HG03565 (cell line): ENCODE data around the gene MAGI2.
"Not testable (repeated sequence)": the region's sequence is repeated elsewhere in the genome, so short reads cannot be mapped to it uniquely, and the experiment has no call there.

Experiments used
- ATAC-seq: cut with Tn5 transposase; IDR thresholded peaks from one replicate; pipeline ENCODE4 v1.9.1; 2021; ENCODE audit warnings: mild to moderate bottlenecking, moderate library complexity; ENCODE audit not compliant: unreplicated experiment

Gene MAGI2

DNA sequence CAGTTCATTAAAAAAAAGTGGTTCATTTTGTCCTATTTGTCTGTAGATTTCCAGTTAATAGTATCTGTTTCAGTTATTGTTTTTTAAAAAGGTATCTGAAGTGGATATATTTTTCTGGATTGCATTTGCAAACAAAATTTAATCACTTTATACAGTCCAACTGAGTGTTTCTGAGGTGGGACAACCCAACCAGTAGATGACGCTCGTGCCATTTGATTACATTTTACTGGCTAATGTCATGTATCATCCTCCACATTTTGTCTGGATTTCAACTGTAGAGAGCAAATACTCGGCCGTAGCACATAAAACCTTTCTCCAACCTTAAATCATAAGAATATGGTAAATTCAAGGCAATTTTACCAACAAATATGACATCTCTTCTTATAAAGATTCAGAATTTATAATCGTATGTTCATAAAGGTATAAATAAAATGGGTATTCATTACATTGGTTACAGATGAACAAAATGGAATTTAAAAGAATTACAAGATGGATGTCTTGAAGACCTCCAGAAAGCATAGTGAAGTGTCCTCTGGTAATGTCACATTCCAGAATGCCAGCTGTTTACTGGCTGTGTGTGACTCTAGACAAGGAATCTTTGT, 865.9 kb downstream of the MAGI2 start:
- no peak for ATAC-seq

DNA sequence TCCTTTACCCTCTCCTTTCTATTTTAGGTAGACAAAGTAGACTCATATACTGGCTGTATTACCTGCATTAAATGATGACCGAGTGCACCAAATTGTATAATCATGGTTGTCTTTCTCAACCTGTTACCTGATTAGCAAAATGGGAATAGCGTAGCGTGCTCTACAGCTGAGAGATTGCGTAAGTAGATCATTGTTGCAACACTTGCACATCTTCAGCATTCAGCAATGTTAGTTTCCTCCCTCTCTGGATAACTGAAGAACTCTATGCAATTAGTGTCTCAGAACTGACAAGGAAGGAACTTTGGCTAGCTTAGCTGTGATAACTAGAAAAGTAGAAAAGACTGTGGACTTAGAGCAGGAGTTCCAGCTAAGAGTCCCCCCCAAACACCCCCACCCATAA, 867.5 kb downstream of the MAGI2 start:
- no peak for ATAC-seq

DNA sequence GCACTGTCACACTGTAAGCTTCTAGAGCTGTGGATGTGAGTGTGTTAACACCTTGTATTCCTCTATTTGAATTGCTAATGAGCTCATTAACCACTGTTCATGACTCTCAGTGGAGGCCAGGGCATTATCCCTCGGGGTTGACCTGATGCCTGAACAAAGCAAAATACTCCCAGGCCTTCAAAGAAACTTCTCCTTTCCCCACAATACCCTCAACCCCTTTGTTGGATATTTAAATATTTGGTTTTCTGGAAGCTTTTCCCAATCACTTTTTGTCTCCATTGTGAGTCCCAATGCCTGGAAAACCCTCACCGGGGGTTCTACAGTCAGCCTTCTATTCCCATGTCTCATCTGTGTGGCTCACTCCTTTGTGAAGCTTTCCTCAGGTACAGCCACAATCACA, 874.8 kb downstream of the MAGI2 start:
- ATAC-seq: no peak

DNA sequence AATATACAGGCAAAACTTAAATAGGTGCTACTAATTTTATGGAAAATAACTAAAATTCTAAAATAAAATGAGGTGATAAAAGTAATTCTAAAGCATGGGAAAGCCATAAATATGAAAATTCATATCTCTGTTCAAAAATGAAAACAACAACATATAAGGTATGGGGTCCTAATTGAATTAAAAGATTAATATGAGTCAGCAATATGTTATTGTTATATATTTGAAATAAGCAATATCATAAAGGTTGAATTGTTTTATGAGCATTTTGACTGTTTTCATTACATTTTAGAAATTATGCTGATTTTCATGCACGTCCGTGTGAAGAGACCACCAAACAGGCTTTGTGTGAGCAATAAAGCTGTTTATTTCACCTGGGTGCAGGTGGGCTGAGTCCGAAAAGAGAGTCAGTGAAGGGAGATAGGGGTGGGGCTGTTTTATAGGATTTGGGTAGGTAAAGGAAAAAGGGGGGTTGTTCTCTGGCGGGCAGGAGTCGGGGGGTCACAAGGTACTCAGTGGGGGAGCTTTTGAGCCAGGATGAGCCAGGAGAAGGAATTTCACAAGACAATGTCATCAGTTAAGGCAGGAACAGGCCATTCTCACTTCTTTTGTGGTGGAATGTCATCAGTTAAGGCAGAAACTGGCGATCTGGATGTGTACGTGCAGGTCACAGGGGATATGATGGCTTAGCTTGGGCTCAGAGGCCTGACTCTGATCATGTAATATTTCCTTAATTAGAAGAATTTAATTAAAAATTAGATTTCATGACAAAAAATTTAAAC, 876.1 kb downstream of the MAGI2 start:
- ATAC-seq: not testable (repeated sequence)

DNA sequence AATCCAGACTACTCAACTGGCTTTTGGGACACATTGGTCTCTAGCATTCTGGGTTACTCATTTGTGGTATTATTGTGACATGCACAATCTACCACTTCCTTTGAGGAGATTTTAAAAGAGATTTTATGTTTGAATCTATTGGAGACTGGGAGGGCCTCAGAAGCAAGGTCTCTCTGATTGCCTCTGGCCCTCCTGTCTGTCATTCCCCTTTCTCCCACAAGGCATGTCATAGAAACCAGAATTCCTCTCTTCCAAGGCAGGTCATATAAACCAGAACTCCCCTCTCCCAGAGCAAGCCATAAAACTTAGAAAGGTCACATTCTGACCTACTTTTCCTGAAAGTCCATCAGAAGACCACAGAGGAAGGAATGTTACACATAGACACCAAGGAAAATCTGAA, 877.2 kb downstream of the MAGI2 start:
- no peak for ATAC-seq

DNA sequence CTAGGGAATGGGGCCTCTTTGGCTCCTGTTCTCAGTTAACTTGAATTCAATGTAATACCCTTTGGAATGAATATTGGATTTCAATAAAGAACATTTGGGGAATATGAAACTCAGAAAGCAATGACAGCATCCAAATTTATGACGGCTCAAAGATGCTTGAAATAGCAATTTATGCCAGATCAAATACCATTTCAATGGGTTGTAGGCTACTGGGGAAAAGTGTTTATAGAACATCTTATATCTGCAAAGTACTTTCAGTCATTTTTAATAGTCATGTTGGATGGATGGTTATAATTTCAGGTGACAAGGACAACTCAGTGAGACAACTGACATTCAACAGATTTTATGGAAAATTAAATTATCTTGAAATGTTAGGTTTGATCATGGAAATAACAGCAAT, 882.2 kb downstream of the MAGI2 start:
- no peak for ATAC-seq

DNA sequence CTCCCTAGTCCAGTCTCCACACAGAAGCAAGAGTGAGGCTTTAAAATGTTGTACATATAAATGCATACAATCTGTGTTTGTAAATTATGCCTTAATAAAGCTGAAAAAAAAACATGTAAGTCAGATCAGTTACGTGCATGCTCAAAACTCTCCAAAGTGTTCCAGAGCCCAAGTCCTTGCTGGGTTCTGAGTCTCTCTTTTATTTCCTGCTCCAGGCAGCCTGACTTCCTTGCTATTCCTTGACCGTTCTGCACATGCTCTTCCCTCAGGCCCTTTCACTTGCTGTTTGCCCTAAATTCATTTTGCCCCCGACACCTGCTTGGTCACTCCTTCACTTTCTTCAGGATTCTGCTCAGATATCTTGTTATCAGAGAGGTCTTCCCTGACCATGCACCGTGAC, 884.8 kb downstream of the MAGI2 start:
- no peak for ATAC-seq

DNA sequence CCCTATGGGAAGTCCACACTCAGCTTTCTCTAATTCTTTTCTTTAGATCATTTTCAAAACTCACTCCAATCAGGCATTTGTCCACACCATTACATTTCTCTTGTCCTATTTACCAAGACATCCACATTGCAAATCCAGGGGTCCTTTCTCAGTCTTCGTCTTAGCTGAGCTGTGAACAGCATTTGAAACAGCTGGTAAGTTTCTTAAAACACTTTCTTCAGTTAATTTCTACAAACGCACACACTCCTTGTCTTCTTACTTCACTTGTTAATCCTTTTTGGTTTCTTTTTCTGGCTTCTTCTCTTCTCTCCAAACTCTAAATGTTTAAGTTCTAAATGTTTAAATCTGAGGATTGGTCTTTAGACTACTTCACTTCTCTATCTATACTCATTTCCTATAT, 885.6 kb downstream of the MAGI2 start:
- no peak for ATAC-seq

DNA sequence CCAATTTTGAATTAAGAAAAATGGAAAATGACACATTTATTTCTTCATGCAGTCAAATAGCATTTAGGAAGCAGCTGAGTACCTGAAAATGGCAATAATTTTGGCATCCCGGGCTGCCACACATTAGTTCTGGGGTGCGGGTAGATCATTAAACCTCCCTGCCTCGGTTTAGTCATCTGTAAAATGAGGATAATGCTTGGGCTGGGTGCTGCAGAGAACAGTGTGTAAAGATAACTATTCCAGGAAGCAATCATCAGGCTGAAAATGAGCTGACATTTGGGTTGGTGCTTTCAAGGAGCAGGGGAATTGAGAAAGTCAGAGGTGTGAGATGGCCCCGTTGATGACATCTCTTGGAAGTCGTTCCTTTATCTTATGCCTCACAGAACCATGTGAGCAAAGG, 887.7 kb downstream of the MAGI2 start:
- no peak for ATAC-seq

DNA sequence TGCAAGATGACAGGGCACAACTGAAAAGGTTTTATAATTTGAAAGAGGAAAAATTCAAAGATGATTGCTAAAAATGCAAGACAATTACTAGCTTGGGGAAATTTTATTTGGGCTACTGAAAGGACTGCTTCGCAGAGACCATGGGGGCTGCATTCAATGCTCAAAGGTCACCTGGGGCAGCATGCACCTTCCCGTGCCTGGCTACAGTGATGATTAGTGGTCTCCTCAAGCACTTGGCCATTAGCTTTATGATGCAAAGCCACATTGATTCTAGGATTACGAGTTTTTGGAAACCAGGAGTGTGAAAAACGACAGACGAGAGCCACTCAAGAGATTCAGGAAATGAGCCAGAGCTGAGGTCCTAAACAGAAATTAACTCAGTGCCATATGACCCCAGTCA, 890.3 kb downstream of the MAGI2 start:
- ATAC-seq: no peak

DNA sequence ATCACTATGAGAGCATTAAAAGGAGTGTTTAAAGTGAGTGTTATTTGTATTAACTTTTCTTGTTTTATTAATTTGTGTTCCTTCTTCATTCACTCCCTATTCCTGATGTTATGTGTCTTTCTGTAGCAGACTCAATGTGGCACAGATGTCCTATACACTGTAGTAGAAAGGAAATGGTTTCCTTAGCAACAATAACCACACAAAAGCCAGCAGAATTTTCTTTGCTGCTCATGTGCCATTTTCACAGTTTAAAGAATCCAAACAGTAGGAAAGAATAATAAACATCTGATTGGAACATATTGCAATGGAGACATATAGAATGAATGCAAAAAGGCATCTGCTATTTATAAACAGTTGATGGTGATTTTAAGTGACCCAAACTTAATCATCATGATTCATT, 891.3 kb downstream of the MAGI2 start:
- ATAC-seq: no peak

DNA sequence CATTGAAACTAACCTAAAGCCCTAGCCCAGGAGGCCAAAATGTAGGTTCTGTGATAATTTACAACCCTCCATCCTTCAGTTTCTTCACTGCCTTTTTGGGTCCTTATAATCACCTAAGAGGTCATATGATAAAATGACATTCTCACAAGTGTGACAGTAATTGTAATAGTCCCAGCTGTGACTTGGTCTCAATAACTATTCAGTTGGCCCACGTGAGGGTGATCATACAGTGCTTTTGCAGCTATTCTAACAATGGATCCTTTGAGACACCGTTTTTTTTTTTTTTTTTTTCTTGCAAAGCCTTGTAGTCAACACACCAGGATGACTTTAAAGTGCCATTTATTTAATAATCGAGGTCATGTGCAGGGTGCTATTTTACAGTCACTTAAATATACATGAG, 894.9 kb downstream of the MAGI2 start:
- no peak for ATAC-seq

DNA sequence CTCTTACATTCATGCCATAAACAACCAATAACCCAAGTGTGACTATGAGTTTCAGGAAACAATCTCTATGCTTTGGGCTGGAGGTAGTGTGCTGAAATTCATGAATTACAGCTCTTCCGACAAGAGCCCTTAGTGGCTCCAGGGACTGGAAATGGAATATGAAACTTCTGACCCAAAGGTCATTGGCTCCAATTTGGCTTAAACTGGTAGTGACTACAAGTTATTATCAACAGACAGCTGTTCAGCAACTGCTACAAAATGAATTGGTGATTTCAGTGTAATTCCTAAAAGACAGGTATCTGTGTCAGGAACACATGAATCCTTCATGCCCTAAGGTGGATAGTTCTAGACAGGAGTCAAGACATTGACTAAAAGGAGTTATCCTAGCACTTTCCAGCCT, 909.5 kb downstream of the MAGI2 start:
- no peak for ATAC-seq

DNA sequence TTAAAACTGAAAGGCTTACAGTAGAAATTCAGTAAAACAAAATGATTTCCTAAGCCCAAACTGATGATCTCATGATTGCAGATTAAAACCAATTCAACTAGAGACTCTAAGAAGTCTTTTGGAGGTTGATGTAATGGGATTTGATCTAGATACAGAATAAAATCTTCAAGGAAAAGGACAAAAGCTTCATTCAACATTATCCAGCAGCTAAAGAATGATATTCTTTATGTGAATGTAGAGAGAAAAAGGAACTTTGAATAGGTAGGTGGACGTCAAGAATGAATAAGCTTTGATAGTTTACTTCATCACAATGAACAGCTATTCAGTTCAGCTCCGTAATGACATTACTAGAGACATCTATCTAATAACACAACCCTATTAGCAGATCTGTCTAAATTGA, 910.5 kb downstream of the MAGI2 start:
- no peak for ATAC-seq

DNA sequence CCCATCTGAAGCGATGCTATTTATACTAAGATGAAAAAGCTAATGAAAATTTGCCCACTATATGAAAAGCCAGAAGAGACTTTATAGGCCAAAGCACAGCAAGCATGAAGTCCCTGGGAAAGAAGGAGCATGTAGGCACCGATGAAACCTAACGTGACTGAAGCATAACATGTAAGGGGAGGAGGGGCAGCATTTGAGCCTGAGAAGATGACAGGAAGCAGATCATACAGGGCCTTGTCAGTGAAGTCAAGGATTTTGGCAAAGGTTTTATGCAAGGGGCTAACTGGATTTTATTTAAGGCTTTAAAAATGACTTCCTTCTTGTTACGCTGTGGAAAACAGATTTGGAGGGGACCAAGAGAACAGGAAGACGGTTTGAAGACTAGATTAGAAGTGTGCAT, 910.9 kb downstream of the MAGI2 start:
- no peak for ATAC-seq

DNA sequence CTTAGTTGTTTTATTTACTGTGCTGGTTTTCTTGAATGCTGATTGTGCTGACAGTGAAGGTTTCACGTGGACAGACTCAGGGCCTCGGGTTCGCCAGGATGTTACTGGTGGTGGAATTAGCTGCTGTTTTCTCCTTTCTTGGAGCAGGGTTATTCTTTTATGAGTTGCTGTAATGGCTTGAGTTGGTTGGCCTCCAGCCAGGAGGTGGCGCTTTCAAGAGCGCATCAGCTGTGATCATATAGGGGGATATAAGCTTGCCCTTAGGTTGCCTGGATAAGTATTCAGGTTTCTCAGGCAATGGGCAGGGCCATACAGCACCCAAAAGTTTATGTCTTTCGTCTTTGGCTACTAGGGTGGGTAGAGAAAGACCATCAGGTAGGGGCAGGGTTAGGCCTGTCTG, 913.6 kb downstream of the MAGI2 start:
- ATAC-seq: no peak

DNA sequence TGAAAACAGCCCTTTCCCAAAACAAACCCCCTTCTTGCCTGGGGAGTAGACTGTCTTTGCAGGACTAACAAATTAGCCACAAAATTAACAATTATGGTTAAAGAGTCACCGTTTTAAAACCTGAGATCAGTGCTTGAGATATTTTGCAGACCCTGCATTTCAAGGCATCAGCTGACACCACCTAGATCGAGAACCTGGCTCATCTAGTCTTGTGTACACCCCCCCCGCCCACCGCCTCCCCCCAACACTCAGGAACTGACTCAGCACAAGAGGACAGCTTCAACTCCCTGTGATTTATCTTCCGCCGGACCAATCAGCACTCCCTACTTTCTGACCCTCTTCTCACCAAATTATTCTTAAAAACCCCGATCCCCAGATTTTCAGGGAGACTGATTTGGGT, 917.8 kb downstream of the MAGI2 start:
- ATAC-seq: no peak

DNA sequence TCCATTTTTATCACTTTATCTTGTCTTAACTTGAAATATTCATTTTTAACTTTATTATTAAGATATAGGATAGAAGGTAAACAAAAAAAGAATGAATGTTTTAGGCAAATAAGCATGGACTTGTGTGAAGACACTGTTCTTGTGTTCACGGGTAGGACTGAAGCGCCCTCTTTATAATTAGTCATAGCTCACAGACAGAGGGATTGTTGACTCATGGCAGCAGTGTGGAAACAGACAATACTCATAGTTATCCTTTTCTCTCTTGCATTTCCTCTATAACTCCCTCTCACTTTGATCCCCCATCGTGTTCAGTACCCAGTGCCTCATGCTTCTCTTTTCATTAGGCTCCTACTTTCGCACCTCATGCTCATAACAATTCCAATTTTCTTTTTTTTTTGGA, 923.1 kb downstream of the MAGI2 start:
- ATAC-seq: no peak

DNA sequence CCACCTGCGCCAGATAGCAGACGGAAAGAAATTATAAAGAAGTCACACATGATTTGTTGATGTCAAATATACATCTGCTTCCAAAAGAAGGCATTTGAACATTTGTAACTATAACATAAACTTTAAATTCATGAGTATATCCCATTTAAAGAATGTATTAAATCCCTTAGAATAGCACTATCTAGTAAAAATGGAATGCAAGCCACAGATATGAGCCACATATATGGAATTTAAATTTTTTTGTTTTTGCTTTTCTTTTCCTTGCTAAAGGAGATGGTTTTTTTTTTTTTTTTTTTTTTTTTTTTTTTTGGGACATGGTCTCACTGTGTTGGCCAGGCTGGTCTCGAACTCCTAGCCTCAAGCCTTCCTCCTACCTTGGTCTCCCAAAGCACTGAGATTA, 924.1 kb downstream of the MAGI2 start:
- no peak for ATAC-seq

DNA sequence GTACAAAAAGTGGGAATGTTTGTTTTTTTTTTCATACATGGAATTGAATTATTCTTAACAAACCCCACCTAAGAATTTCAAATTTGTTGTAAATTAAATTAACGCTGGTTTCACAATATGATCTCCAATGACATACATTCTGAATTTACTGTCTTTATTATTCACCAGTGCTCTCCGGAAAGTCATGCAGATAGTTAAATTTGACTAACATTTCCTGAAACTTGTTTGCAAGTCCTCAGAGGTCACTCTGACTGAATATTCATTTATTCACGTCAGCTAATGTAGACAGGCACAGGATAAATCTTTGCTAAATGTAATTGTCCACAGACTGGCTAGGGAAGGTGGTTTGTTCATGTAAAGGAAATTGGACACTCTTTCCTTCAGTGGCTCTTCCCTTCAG, 924.5 kb downstream of the MAGI2 start:
- ATAC-seq: no peak

DNA sequence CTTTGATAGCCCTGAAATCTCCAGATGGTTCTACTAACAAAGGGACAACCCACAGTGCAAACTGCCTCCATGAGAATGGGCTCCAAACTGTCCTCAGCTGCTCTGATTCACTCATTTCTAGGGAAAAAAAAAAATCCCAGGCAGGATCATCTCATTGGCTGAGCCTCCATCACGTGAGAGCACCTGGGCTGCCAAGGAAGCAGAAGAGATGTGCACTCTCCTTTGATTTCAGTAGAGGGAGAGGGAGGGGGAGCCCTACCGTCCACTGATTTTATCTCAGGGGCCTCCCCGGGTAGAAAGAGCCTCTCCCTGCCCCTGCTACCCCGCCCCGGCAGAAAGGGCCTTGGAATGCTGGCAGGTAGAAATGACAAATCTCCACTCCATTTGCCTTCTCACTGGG, 929.5 kb downstream of the MAGI2 start:
- ATAC-seq: no peak

DNA sequence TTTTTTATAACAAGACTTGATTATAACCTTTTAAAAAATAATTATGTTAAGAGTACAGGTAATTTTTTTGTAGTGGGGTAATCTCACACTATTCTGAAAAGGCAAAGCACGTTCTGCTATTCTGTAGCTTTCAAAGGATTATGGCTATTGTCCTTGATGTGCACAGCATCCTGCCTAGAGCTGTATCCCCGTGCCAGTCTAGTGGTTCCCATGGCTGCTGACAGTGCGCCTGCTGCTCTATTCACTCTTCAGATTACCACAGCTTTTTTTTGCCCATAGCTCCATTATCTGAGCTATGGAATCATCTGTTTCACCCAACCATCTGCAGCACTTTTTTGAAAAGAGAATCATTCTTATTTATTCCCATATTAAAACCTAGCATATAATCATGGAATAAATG, 931.5 kb downstream of the MAGI2 start:
- ATAC-seq: no peak

DNA sequence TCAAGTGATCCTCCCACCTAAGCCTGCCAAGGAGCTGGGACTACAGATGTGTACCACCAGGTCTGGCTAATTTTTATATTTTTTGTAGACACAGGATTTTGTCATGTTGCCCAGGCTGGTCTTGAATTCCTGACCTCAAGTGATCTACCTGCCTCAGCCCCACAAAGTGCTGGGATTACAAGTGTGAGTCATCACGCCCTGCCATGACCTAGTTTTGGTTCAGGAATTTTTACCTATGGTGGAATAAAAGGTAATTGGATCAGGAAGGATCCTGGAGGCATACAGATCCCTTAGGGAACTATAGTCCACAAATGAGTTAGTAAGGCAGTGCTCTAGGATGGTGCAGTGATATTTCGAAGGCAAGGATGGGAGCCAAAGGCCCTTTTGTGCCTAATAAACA, 937.0 kb downstream of the MAGI2 start:
- ATAC-seq: no peak
